Measurements from ENCODE around the gene PHF13.

DNA sequence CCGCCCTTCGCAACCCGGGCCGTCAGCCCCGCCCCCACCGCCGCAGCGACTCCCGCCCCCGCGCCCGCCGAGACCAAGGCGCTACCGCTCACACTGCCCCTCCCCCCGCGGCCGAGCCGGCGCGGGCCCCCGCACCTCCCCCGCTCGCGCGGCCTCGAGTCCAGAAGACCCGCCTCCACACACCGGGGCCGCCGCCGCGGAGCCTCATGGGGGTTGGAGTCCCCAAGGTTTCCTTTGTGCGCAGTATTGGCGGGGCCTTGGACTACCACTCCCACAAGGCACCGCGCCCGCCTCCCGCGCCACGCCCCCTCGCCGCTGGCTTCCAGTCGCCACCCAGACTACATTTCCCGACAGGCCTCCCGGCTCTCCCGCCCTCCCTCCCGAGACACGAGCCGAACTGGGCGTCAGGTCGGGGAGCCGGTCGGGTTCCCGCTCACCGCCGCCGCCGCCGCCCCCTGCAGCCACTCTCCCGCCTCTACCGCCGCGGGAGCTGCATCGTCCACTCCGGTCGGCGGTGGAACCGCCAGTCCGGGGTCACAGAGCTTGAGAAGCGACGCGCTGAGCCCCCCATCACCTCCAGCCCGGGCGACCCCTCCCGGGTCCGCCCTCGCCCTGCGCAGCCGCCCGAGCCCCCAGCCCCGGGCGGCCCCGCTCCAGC, at the start of gene PHF13:
- TF ChIP-seq YY1 (IDR thresholded peaks at IDR 0.05), result peak; percentile 63
- TF ChIP-seq CTCF (IDR thresholded peaks at IDR 0.05; ENCODE audit: low read depth, low read length, missing input control), result no peak

All from liver (tissue), 2 donors.